Coronary artery (tissue), 2 donors: ENCODE results near the gene TSC1.
"Not testable (repeated sequence)": the region's sequence is repeated elsewhere in the genome, so short reads cannot be mapped to it uniquely, and the experiment has no call there.

Experiments used
- DNase-seq: peaks from one replicate; pipeline ENCODE4 v3.0.0-alpha.2; 2017; ENCODE audit warnings: low spot score
- H3K27ac ChIP-seq, 2 donors: fragments of 200-600 bp; sonication (generic); one replicate each; pipeline ENCODE4 v1.5.1; 2016 to 2019
- H3K4me3 ChIP-seq: fragments of 200-600 bp; sonication (generic); 2 replicates; pipeline ENCODE4 v1.5.1; 2016; ENCODE audit warnings: mild to moderate bottlenecking, moderate library complexity
- CTCF ChIP-seq: fragments of 200-600 bp; sonication (generic); IDR thresholded peaks from one replicate; pipeline ENCODE4 v1.5.1; 2019; ENCODE audit warnings: antibody characterized with exemption

Gene TSC1

GRCh38 chr9:132973713-132974112 is 29.3 kb upstream of the TSC1 start:
- Histone ChIP-seq H3K27ac (no peak overlapping the region), H3K4me3 (no peak overlapping the region)
- no peak for TF ChIP-seq CTCF
- DNase-seq = no peak

GRCh38 chr9:132973166-132973565 is 28.8 kb upstream of the TSC1 start:
- no peak overlapping the region for H3K27ac ChIP-seq
- no peak for TF ChIP-seq CTCF
- H3K4me3 ChIP-seq = no peak overlapping the region
- no peak for DNase-seq

DNA sequence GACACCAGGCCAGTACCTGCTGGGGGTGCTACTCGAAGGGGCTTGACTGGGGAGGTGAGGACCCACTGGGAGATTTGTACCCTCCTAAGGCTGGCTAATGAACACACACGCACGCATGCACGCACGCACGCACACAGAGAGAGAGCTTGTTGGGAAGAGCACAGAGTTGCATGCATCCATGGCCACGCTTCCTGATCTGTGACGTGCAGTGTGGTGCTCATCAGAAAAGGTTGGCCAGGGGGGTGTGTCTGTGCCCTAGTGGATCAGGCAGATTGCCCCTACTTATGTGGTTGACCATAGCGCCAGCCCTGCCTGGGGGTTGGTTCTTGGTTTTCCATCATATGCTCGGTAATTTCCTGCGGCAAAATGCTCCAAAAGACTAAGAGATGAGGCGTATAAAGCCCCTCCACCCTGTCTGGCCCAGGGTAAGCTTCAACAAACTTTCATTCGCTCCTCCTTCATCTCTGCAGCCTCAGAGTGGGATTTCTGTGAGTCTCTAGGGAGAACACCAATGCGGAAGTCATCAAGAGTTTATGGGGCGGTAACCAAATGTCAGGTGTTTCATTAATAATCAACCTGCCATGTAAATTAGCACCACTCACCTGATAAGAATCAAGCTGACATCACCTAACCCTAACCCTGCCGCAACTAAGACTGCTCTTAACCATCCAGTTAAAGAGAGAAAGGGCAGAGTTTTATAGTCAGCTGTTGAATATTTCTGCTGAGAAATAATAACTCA is 26.1 kb upstream of the TSC1 start:
- Histone ChIP-seq H3K4me3 (no peak overlapping the region), H3K27ac (no peak overlapping the region)
- TF ChIP-seq CTCF = no peak
- no peak for DNase-seq

GRCh38 chr9:132969783-132970182 is 25.4 kb upstream of the TSC1 start:
- no peak overlapping the region for H3K27ac ChIP-seq
- DNase-seq = no peak
- TF ChIP-seq CTCF = no peak
- no peak overlapping the region for H3K4me3 ChIP-seq

DNA sequence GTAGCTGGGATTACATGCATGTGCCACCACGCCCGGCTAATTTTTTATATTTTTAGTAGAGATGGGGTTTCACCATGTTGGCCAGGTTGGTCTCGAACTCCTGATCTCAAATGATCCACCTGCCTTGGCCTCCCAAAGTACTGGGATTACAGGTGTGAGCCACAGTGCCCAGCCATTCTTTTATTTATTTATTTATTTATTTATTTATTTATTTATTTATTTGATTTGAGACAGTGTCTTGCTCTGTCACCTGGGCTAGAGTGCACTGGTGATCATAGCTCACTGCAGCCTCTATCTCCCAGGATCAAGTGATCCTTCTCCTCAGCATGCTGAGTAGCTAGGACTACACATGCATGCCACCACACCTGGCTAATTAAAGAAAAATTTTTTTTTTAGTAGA is 23.5 kb upstream of the TSC1 start:
- H3K27ac ChIP-seq, DNase-seq, H3K4me3 ChIP-seq: not testable (repeated sequence)

DNA sequence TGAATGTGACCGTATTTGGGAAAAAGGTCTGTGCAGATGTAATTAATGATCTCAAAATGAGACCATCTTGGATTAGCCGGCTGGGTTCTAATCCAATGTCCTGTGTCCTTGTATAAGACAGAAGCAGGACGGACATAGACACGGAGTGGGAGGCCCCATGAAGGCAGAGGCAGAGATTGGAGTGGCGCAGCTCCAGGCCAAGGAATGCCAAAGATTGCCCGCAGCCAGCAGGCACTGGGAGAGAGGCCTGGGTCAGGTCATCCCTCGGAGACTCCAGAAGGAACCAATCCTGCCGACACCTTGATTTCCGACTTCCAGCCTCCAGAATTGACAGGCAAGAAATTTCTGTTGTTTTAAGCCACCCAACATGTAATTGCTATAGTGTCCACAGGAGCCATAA is 21.1 kb upstream of the TSC1 start:
- DNase-seq = no peak
- Histone ChIP-seq H3K4me3 (no peak overlapping the region), H3K27ac (no peak overlapping the region)
- no peak for TF ChIP-seq CTCF

GRCh38 chr9:132961002-132961401 is 16.6 kb upstream of the TSC1 start:
- DNase-seq = no peak
- TF ChIP-seq CTCF = no peak
- H3K4me3 ChIP-seq = no peak overlapping the region
- no peak overlapping the region for H3K27ac ChIP-seq
